GM19023 (cell line): ENCODE results near the gene LHPP.
A peak's percentile ranks its signal among the peaks of the same experiment; 100 is the strongest.

Experiments used
- ATAC-seq: cut with Tn5 transposase; IDR thresholded peaks from one replicate; pipeline ENCODE4 v1.9.1; 2021; ENCODE audit warnings: mild to moderate bottlenecking, moderate library complexity; ENCODE audit not compliant: unreplicated experiment

LHPP gene

GRCh38 chr10:124637746-124638145 lies 176.1 kb downstream of the LHPP start:
- no peak for ATAC-seq

GRCh38 chr10:124639206-124639605 lies 177.6 kb downstream of the LHPP start:
- no peak for ATAC-seq

- ATAC-seq = no peak
These were observed 178.0 kb downstream of the LHPP start for GRCh38 chr10:124639646-124640045.

- ATAC-seq = no peak
These were observed 178.4 kb downstream of the LHPP start for GRCh38 chr10:124640056-124640455.

- peak; percentile 51 for ATAC-seq
These were observed 179.1 kb downstream of the LHPP start for GRCh38 chr10:124640538-124641231.

GRCh38 chr10:124641282-124642087 lies 179.9 kb downstream of the LHPP start:
- ATAC-seq = peak; percentile 47

GRCh38 chr10:124642088-124642710 lies 180.6 kb downstream of the LHPP start:
- ATAC-seq = no peak

- ATAC-seq = no peak
These were observed 181.8 kb downstream of the LHPP start for GRCh38 chr10:124643330-124644009.

GRCh38 chr10:124644236-124644635 lies 182.6 kb downstream of the LHPP start:
- no peak for ATAC-seq

- ATAC-seq = no peak
These were observed 183.3 kb downstream of the LHPP start for GRCh38 chr10:124644771-124645415.

GRCh38 chr10:124645467-124646095 lies 184.0 kb downstream of the LHPP start:
- ATAC-seq = no peak

- no peak for ATAC-seq
These were observed 185.1 kb downstream of the LHPP start for GRCh38 chr10:124646483-124647352.

- ATAC-seq = no peak
These were observed 186.0 kb downstream of the LHPP start for GRCh38 chr10:124647421-124648130.

- ATAC-seq = no peak
These were observed 186.5 kb downstream of the LHPP start for GRCh38 chr10:124648131-124648475.

GRCh38 chr10:124648738-124649137 lies 187.1 kb downstream of the LHPP start:
- no peak for ATAC-seq

- no peak for ATAC-seq
These were observed 187.6 kb downstream of the LHPP start for GRCh38 chr10:124649214-124649613.

- no peak for ATAC-seq
These were observed 188.6 kb downstream of the LHPP start for GRCh38 chr10:124650263-124650662.

- ATAC-seq = no peak
These were observed 189.3 kb downstream of the LHPP start for GRCh38 chr10:124650820-124651401.
